GM12878 (cell line): ENCODE results near the gene ELAC1. TPM values are rescaled to one million over a fixed set of nuclear protein-coding genes. Genes with fewer than 3 reads are reported as not detected.

ENCODE experiments used
- ATAC-seq: fragments of 200-7000 bp; cut with Tn5 transposase; 3 replicates; pipeline ENCODE4 v1.9.1; 2020; ENCODE audit warnings: mild to moderate bottlenecking, moderate library complexity
- BruUV-seq: library from RNA; stranded (reverse); fragments of 400-500 nt; replicated peaks from 2 replicates; lab custom pipeline; 2021; lab: Mats Ljungman, UMichigan
- CTCF ChIA-PET: fragments of 300-600 bp; sonication (Branson Sonifier 250); formaldehyde crosslinking; extraction: SDS; loops from one replicate; lab custom pipeline; 2021; ENCODE audit warnings: inconsistent platforms; lab: Yijun Ruan, JAX
- POLR2A ChIA-PET: fragments of 350-600 bp; formaldehyde crosslinking; extraction: SDS; loops from one replicate; lab custom pipeline; 2021; ENCODE audit warnings: inconsistent platforms; lab: Charles Lee
- RAD21 ChIA-PET: fragments of 300-600 bp; sonication (Branson Sonifier 250); formaldehyde crosslinking; loops from one replicate; lab custom pipeline; 2023; ENCODE audit warnings: antibody characterized with exemption; ENCODE audit not compliant: unreplicated experiment; lab: Charles Lee
- SMC1A ChIA-PET: fragments of 300-600 bp; sonication (Branson Sonifier 250); formaldehyde crosslinking; loops from one replicate; lab custom pipeline; 2023; ENCODE audit not compliant: unreplicated experiment, uncharacterized antibody; lab: Charles Lee
- DNase-seq: peaks from one replicate; pipeline ENCODE4 v3.0.0-alpha.2; 2011; ENCODE audit warnings: low read depth, low spot score
- FAIRE-seq: peaks from 3 replicates; lab custom pipeline; 2011; peaks lifted over from hg19 to GRCh38; lab: Jason Lieb, UNC
- H2AFZ ChIP-seq: 2 replicates; pipeline ENCODE4 v1.6.0; 2011; ENCODE audit warnings: low read depth, low read length, control low read depth; ENCODE audit not compliant: control insufficient read depth
- H3K27ac ChIP-seq: 2 replicates; pipeline ENCODE4 v1.5.1; 2011; ENCODE audit warnings: control low read depth; ENCODE audit not compliant: control insufficient read depth, insufficient read depth
- H3K27me3 ChIP-seq, 2 experiments: replicated peaks in 1 of 2; 2 replicates each; pipeline versions ENCODE4 v1.6.0 to v1.6.1; 2011; ENCODE audit warnings: low read length in 1 of 2; ENCODE audit not compliant: control insufficient read depth in 2 of 2, insufficient read depth in 2 of 2
- H3K36me3 ChIP-seq, 2 experiments: 2 replicates each; pipeline ENCODE4 v1.5.1; 2011; ENCODE audit warnings: low read length in 1 of 2; ENCODE audit not compliant: control insufficient read depth in 2 of 2, insufficient read depth in 2 of 2
- H3K4me1 ChIP-seq: 2 replicates; pipeline ENCODE4 v1.6.1; 2011; ENCODE audit warnings: mild to moderate bottlenecking, low read length, moderate library complexity, mixed read lengths; ENCODE audit not compliant: control insufficient read depth, insufficient read depth
- H3K4me2 ChIP-seq: 2 replicates; pipeline ENCODE4 v1.6.0; 2011; ENCODE audit warnings: control low read depth; ENCODE audit not compliant: control insufficient read depth, insufficient read depth
- H3K4me3 ChIP-seq: fragments of 200-600 bp; sonication (generic); 2 replicates; pipeline ENCODE4 v1.5.1; 2016
- H3K79me2 ChIP-seq: 2 replicates; pipeline ENCODE4 v1.6.0; 2011; ENCODE audit warnings: low read length; ENCODE audit not compliant: control insufficient read depth, insufficient read depth
- H3K9ac ChIP-seq: 2 replicates; pipeline ENCODE4 v1.8.0; 2011; ENCODE audit warnings: low read length, control low read depth, mixed read lengths; ENCODE audit not compliant: control insufficient read depth, insufficient read depth
- H3K9me3 ChIP-seq: replicated peaks from 3 replicates; pipeline ENCODE4 v1.5.1; 2011; ENCODE audit warnings: mild to moderate bottlenecking, low read length; ENCODE audit not compliant: control insufficient read depth, insufficient read depth
- H4K20me1 ChIP-seq: 2 replicates; pipeline ENCODE4 v1.6.0; 2011; ENCODE audit not compliant: control insufficient read depth, insufficient read depth
- ESRRA ChIP-seq: IDR thresholded peaks from 2 replicates; pipeline ENCODE4 v1.6.1; 2012; ENCODE audit warnings: mild to moderate bottlenecking, low read length, improper control_type of control experiment
- IKZF2 ChIP-seq, 2 experiments: fragments of 450-650 bp; IDR thresholded peaks; 2 replicates each; pipeline ENCODE4 v1.6.1; 2017; ENCODE audit warnings: mild to moderate bottlenecking in 2 of 2, moderate library complexity in 2 of 2
- NBN ChIP-seq: fragments of 450-650 bp; IDR thresholded peaks from 2 replicates; pipeline ENCODE4 v1.6.1; 2016
- PAX8 ChIP-seq: fragments of 450-650 bp; IDR thresholded peaks from 2 replicates; pipeline ENCODE4 v1.6.1; 2017; ENCODE audit warnings: mild to moderate bottlenecking, moderate library complexity
- TARDBP ChIP-seq: IDR thresholded peaks from 2 replicates; pipeline ENCODE4 v1.6.1; 2016; ENCODE audit warnings: borderline replicate concordance
- ZNF24 ChIP-seq: fragments of 450-650 bp; IDR thresholded peaks from 2 replicates; pipeline ENCODE4 v1.6.1; 2017; ENCODE audit warnings: antibody characterized with exemption, mild to moderate bottlenecking
- WGBS: methylation state at CpG from one replicate; pipeline ENCODE4 v1.1.6; 2016; ENCODE audit warnings: low lambda C conversion rate; ENCODE audit not compliant: insufficient replicate concordance, insufficient coverage; ENCODE audit errors: missing lambda C conversion rate; 5-methylcytosine and 5-hydroxymethylcytosine counted together
- in situ Hi-C: fragments of 300-500 bp; cut with MboI; formaldehyde crosslinking; loops from 9 replicates; pipeline ENCODE4 v1.14.3; 2018; ENCODE audit warnings: mixed read lengths
- intact Hi-C: fragments of 100-400 bp; cut with micrococcal nuclease; formaldehyde crosslinking; loops from one replicate; pipeline ENCODE4 v1.14.2; 2022; ENCODE audit not compliant: unreplicated experiment
- polyA plus RNA-seq, 11 experiments: library from polyadenylated mRNA; depleted of rRNA in 4 of 11; unstranded in 6 of 11; stranded (reverse) in 5 of 11; fragments of >200 nt; fragmentation: Nextera tagmentation in 4 of 11; fragmentation: Illumina TruSeq in 1 of 11; extraction: Ambion mirVana in 4 of 11; extraction: Trizol in 1 of 11; gene quantifications; 1 replicate in 1 of 11; 2 replicates in 10 of 11; pipeline versions ENCODE4 v1.2.1 to v1.2.3, GENCODE V29; 2011 to 2016; ENCODE audit warnings: inconsistent platforms in 2 of 11, missing spikeins in 2 of 11, low read depth in 1 of 11
- small RNA-seq: library from RNA; depleted of rRNA; stranded (forward); fragments of <200 nt; gene quantifications from one replicate; pipeline ENCODE3, GENCODE V24; 2014
- total RNA-seq, 4 experiments: library from RNA; depleted of rRNA in 3 of 4; stranded (reverse); fragments of >200 nt in 3 of 4; fragmentation: Illumina TruSeq in 1 of 4; extraction: Trizol in 1 of 4; gene quantifications; 2 replicates each; pipeline versions ENCODE4 v1.2.1 to v1.2.3, GENCODE V29; 2013 to 2021
- TF ChIP-seq, protein P1 (sequence below): IDR thresholded peaks from 2 replicates; pipeline ENCODE4 v1.6.1; 2011; ENCODE audit warnings: borderline replicate concordance, low read depth, mild to moderate bottlenecking, moderate library complexity, low read length; ENCODE audit not compliant: insufficient read depth, poor library complexity, severe bottlenecking
- TF ChIP-seq, protein P2 (sequence below): IDR thresholded peaks from 2 replicates; pipeline ENCODE4 v1.6.1; 2012; ENCODE audit warnings: low read depth, low read length, improper control_type of control experiment

Gene ELAC1
- total and polyA plus RNA-seq, 10 of the 15 experiments (the other 5 are each of a cell fraction or from before 2014, with no cell fraction given), result 4.9 to 23.0 (median 9.8) TPM

DNA sequence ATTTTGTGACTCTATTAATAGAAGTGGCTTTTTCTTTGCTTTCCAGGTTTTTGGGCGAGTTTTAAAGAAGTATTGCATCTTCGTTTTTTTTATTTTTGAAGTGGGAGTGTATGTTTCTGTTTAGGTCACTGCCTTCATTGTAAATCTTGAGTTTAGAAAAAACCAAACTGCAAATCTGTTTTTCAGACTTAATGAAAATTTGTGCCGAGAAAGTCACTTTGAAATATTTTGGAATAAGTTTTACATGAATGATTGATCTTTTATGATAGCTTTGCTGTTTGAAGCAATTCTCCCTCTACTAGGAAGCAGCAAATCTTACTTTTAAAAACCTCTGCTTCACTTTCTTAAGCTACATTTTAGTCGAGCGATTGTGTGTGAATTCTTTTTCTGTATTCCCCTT lies 64.4 kb downstream of the ELAC1 start (continued):
- TF ChIP-seq, protein P1, sequence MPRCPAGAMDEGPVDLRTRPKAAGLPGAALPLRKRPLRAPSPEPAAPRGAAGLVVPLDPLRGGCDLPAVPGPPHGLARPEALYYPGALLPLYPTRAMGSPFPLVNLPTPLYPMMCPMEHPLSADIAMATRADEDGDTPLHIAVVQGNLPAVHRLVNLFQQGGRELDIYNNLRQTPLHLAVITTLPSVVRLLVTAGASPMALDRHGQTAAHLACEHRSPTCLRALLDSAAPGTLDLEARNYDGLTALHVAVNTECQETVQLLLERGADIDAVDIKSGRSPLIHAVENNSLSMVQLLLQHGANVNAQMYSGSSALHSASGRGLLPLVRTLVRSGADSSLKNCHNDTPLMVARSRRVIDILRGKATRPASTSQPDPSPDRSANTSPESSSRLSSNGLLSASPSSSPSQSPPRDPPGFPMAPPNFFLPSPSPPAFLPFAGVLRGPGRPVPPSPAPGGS, result no peak
- TF ChIP-seq TARDBP, result no peak

DNA sequence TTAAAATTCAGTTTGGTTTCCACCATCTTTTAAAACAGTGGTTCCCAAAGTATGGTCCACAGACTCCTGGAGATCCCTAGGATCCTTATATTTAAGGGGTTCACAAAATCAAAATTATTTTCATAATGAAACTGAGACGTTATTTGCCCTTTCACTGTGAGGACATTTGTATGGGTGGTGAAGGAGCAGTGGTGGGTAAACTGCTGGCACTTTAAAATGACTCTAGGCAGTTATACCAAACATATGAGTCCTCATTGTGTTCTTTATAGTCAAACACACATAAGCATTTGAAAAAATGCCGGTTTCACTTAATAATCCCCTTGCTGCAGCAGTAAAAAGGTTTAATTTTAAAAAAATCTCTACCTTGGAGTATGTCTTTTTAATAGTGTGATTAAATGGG lies 69.4 kb downstream of the ELAC1 start:
- CTCF ChIA-PET, result interaction anchor here (6.8 kb wide), 1 partner anchor 14 kb away, joined by 43 read pairs; no protein-coding TSS in a partner anchor
- BruUV-seq, result no TSS peak
- peaks cover 4% of the 10 kb centered on the region; the same call in 1 of the 2 replicates for H4K20me1 ChIP-seq
- H3K9me3 ChIP-seq, result no peaks in the 10 kb centered on the region; the same call in 2 of the 3 replicates
- WGBS, result 54% methylated on average over 2 of the region's 2 CpGs
- in situ Hi-C loops (loop anchor here (25.0 kb wide), 1 partner anchor 1550 kb away; the partner anchor contains the start of genes C18orf32 and RPL17), intact Hi-C loops (no loop called here)
- peaks cover 92% of the 10 kb centered on the region for H3K79me2 ChIP-seq
- H3K9ac ChIP-seq, result no peak overlapping the region
- H3K4me1 ChIP-seq, result peaks cover 4% of the 10 kb centered on the region
- no peaks in the 10 kb centered on the region for H3K27me3 ChIP-seq
- ATAC-seq, result peak; percentile 41
- no peak overlapping the region; the same call in 1 of the 2 replicates for H3K27ac ChIP-seq
- FAIRE-seq, result no peak
- 0 out of 2 replicates have a peak overlapping the region, but pooled peaks have one; percentile 32 for H3K4me2 ChIP-seq
- no peak for DNase-seq
- SMC1A ChIA-PET, result interaction anchor here (0.9 to 1.5 kb wide), 2 partner anchors 11 to 20 kb away, joined by 3 to 6 read pairs; no protein-coding TSS in a partner anchor
- POLR2A ChIA-PET, result interaction anchor here (1.0 to 1.1 kb wide), 2 partner anchors 17 to 154 kb away, joined by 3 to 4 read pairs; no protein-coding TSS in a partner anchor
- H3K36me3 ChIP-seq, result no peaks in the 10 kb centered on the region
- no peak overlapping the region for H3K4me3 ChIP-seq
- RAD21 ChIA-PET, result interaction anchor here (0.9 to 1.4 kb wide), 3 partner anchors 15 to 212 kb away, joined by 3 to 4 read pairs (median 3); no protein-coding TSS in a partner anchor
- TF ChIP-seq IKZF2 (IDR thresholded peaks at IDR 0.05), result no peak
- TF ChIP-seq, protein P2, sequence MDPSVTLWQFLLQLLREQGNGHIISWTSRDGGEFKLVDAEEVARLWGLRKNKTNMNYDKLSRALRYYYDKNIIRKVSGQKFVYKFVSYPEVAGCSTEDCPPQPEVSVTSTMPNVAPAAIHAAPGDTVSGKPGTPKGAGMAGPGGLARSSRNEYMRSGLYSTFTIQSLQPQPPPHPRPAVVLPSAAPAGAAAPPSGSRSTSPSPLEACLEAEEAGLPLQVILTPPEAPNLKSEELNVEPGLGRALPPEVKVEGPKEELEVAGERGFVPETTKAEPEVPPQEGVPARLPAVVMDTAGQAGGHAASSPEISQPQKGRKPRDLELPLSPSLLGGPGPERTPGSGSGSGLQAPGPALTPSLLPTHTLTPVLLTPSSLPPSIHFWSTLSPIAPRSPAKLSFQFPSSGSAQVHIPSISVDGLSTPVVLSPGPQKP, result no peak
- no peak for TF ChIP-seq ESRRA
- TF ChIP-seq PAX8, result no peak
- TF ChIP-seq NBN, result no peak
- no peak for TF ChIP-seq ZNF24
- TF ChIP-seq, all 136 proteins: peak for 0
- H2AFZ ChIP-seq, result no peak overlapping the region

Small RNA genes lying within 50 kb of the gene (small RNA-seq; reads per million reads assigned to genes)
- not detected for gene RF00019

Other genes starting within 250 kb of the ELAC1 start
- gene MRO, start 148.0 kb upstream of the ELAC1 start, total RNA-seq (2014; rRNA removed), result not detected in 2 replicates
- gene MRO, start 148.0 kb upstream of the ELAC1 start, total RNA-seq (2014; rRNA removed; fragmentation: Illumina TruSeq; extraction: Trizol), result not detected in 2 replicates
- not detected in 2 replicates for gene MRO, start 148.0 kb upstream of the ELAC1 start, total RNA-seq (2021)
- 0.18 and 0.23 TPM in 2 replicates for gene MRO, start 148.0 kb upstream of the ELAC1 start, polyA plus RNA-seq (2011; rRNA removed)
- gene MRO, start 148.0 kb upstream of the ELAC1 start, polyA plus RNA-seq (2014; fragmentation: Illumina TruSeq; extraction: Trizol), result not detected in 2 replicates
- gene MRO, start 148.0 kb upstream of the ELAC1 start, polyA plus RNA-seq (2014; fragmentation: Nextera tagmentation; extraction: Ambion mirVana), result under 1 TPM in 1 of 2 experiments, not detected in 1; 0.11 TPM
- not detected in 2 replicates for gene MRO, start 148.0 kb upstream of the ELAC1 start, polyA plus RNA-seq (2014; rRNA removed)
- not detected for gene MRO, start 148.0 kb upstream of the ELAC1 start, polyA plus RNA-seq (2016; fragmentation: Nextera tagmentation; extraction: Ambion mirVana)
- 137 and 161 TPM in 2 replicates for gene ME2, start 88.9 kb upstream of the ELAC1 start, total RNA-seq (2014; rRNA removed)
- 117 and 119 TPM in 2 replicates for gene ME2, start 88.9 kb upstream of the ELAC1 start, total RNA-seq (2014; rRNA removed; fragmentation: Illumina TruSeq; extraction: Trizol)
- 88.5 and 92.2 TPM in 2 replicates for gene ME2, start 88.9 kb upstream of the ELAC1 start, total RNA-seq (2021)
- gene ME2, start 88.9 kb upstream of the ELAC1 start, polyA plus RNA-seq (2011; rRNA removed), result 136 and 173 TPM in 2 replicates
- gene ME2, start 88.9 kb upstream of the ELAC1 start, polyA plus RNA-seq (2014; fragmentation: Illumina TruSeq; extraction: Trizol), result 155 and 195 TPM in 2 replicates
- 10 to 100 TPM; 41.3 to 46.9 TPM for gene ME2, start 88.9 kb upstream of the ELAC1 start, polyA plus RNA-seq (2014; fragmentation: Nextera tagmentation; extraction: Ambion mirVana)
- gene ME2, start 88.9 kb upstream of the ELAC1 start, polyA plus RNA-seq (2014; rRNA removed), result 122 and 130 TPM in 2 replicates
- 100 to 1,000 TPM; 151 to 155 TPM for gene ME2, start 88.9 kb upstream of the ELAC1 start, polyA plus RNA-seq (2016; fragmentation: Nextera tagmentation; extraction: Ambion mirVana)
- 60.4 and 70.7 TPM in 2 replicates for gene SMAD4, start 62.2 kb downstream of the ELAC1 start, total RNA-seq (2014; rRNA removed)
- 34.2 and 34.9 TPM in 2 replicates for gene SMAD4, start 62.2 kb downstream of the ELAC1 start, total RNA-seq (2014; rRNA removed; fragmentation: Illumina TruSeq; extraction: Trizol)
- gene SMAD4, start 62.2 kb downstream of the ELAC1 start, total RNA-seq (2021), result 57.5 and 64.5 TPM in 2 replicates
- gene SMAD4, start 62.2 kb downstream of the ELAC1 start, polyA plus RNA-seq (2011; rRNA removed), result 81.7 and 99.9 TPM in 2 replicates
- 45.7 and 70.1 TPM in 2 replicates for gene SMAD4, start 62.2 kb downstream of the ELAC1 start, polyA plus RNA-seq (2014; fragmentation: Illumina TruSeq; extraction: Trizol)
- gene SMAD4, start 62.2 kb downstream of the ELAC1 start, polyA plus RNA-seq (2014; fragmentation: Nextera tagmentation; extraction: Ambion mirVana), result 10 to 100 TPM in 1 of 2 experiments, 1 to 10 TPM in 1; 9.6 to 13.3 TPM
- 25.2 and 28.5 TPM in 2 replicates for gene SMAD4, start 62.2 kb downstream of the ELAC1 start, polyA plus RNA-seq (2014; rRNA removed)
- gene SMAD4, start 62.2 kb downstream of the ELAC1 start, polyA plus RNA-seq (2016; fragmentation: Nextera tagmentation; extraction: Ambion mirVana), result 10 to 100 TPM; 10.3 to 40.8 TPM
- 25.6 and 33.2 TPM in 2 replicates for gene MEX3C, start 229.6 kb downstream of the ELAC1 start, total RNA-seq (2014; rRNA removed)
- gene MEX3C, start 229.6 kb downstream of the ELAC1 start, total RNA-seq (2014; rRNA removed; fragmentation: Illumina TruSeq; extraction: Trizol), result 28.7 and 29.6 TPM in 2 replicates
- 27.5 and 28.3 TPM in 2 replicates for gene MEX3C, start 229.6 kb downstream of the ELAC1 start, total RNA-seq (2021)
- 48.8 and 51.8 TPM in 2 replicates for gene MEX3C, start 229.6 kb downstream of the ELAC1 start, polyA plus RNA-seq (2011; rRNA removed)
- gene MEX3C, start 229.6 kb downstream of the ELAC1 start, polyA plus RNA-seq (2014; fragmentation: Illumina TruSeq; extraction: Trizol), result 31.8 and 41.5 TPM in 2 replicates
- gene MEX3C, start 229.6 kb downstream of the ELAC1 start, polyA plus RNA-seq (2014; fragmentation: Nextera tagmentation; extraction: Ambion mirVana), result 1 to 10 TPM; 7.9 to 9.9 TPM
- 14.4 and 16.9 TPM in 2 replicates for gene MEX3C, start 229.6 kb downstream of the ELAC1 start, polyA plus RNA-seq (2014; rRNA removed)
- 1 to 10 TPM; 6.7 to 7.1 TPM for gene MEX3C, start 229.6 kb downstream of the ELAC1 start, polyA plus RNA-seq (2016; fragmentation: Nextera tagmentation; extraction: Ambion mirVana)